Stimulated activated CD8-positive, alpha-beta memory T cell treated with anti-CD3 and anti-CD28 coated beads, Interleukin-4, amount 100 ng/mL, for 1 hour (primary cell): ENCODE results near the gene TBC1D8.

ENCODE experiments used
- DNase-seq, 2 donors: peaks; one replicate each; pipeline ENCODE4 v3.0.0-alpha.2; 2020; ENCODE audit warnings: low read depth in 2 of 2, low spot score in 1 of 2

The TBC1D8 gene

DNA sequence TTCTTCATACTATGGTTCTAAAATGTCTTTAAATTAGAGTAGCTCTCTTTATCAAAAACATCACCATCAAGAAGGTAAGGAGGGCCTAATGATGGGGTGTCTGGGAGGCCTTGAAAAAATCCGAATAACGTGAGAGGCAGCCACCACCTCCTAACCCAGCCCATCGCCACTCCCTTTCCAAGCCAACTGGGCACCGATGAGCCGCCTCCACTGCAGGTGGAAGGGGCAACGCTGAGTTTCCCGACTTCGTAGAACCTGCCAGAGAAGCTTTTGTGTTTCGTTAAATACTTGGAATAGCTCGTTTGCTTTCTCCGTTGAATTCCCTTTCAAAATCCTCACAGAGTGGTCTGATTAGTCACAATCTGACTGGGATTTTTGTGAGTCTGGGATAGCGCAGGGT is 171.1 kb downstream of the TBC1D8 start:
- DNase-seq, result no peak

DNA sequence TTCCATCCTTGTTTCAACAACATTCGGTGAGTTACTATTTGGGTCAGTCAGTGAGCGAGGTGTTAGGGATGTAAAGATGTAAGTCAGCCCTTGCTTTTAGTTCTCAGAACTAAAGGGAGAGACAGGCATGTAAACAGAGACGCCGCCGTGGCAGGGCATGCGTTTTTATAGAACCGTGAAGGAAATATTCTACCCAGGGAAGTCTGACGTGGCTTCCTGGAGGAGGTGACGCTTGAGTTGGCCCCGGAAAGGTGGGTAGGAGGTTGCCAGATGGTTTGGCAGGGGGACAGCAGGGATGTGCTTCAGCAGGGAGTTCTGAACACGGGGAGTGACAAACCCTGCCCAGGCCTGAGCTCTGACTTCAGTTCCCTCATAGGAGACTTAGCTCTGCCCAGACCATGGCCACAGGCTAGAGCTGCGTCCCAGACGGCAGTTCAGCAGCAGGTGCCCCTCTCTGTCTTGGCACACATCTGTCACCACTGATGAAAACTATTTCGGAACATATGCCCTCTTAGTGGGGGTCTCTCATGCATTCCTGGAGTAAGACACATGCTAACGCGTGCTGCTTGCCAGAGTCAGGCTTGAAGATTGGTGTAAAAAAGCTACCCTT is 172.5 kb downstream of the TBC1D8 start:
- DNase-seq, result no peak

DNA sequence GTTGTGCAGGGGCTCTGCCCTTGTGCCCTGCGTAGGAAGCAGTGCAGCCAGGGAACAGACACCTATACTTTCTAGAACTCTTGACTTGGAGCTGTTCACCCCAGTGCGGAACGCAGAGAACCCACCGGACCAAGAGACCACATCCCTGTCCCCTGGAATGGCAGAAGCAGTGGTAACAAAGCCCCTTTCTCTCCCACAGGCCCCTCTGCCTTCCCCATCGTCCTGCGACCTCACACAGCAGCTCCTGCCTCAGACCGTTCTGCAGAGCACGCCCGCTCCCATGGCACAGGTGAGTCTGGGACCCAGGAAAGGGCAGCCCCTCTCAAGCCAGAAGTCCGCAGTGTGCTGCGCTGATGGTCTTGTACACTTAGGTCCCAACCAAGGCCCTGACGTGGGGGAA is 173.7 kb downstream of the TBC1D8 start:
- DNase-seq, result no peak

DNA sequence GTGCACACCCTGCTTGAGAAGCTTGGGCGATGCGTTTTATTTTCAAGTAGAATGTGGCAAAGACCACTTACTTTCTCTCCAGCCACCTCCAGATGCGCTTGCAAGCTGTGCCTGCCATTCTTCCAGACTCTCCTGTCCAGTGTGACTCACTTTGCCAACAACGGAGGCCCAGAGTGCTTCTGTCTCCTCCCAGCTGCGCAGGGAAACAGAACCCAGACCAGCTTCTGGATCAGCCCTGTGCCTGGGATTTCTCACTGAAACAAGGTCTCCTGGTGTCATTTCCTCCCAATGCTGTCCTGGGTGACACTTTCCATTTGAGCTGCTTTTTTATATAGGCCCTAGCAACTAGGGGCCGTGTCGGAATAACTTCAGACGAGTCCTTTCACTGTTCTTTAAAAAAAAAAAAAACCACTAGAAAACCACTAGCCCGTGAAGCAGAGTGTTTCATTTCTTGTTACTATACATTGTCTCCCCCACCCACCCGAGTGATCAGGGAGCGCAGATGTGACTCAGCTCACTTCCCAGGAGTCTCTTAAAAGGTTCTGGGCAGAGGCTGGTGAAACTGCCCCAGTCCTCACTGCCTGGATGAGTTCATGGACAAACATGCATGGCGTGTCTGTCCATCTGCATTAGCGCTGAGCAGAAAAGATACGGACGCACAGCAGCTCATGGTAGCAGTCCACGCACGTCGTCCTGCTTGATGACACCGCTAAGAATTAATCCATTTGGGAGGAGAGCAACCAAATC is 174.4 kb downstream of the TBC1D8 start:
- DNase-seq, result no peak

DNA sequence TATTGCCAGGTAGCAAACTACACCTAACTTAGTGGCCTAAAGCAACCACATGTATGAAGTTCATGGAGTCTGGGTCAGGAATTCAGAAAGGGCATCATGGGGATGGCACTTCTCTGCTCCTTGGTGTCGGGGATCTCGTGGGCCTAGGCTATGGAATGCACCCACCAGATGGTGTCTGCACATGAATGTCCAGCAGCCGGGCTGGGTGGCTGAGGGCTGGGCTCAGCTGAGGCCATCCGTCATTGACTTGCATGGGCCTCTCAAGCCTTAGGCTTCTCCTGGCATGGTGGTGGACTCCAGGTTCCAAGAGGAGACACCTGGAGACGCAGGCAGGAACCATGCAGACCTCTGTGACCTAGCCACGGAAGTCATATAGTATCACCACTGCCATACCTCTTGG is 175.1 kb downstream of the TBC1D8 start:
- DNase-seq, result no peak

DNA sequence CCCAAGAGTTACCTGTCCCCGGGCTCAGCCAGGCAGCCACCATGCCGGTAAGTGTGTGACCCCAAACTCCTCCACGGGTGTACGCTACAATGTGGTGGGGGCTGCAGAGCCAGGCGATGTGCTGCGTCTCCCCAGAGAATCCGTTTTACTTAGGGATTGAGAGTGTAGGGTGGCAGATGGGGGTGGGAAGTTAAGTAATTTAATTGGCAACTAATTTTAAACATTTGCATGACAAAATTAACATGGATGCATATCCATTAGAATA is 175.7 kb downstream of the TBC1D8 start:
- DNase-seq, result no peak

DNA sequence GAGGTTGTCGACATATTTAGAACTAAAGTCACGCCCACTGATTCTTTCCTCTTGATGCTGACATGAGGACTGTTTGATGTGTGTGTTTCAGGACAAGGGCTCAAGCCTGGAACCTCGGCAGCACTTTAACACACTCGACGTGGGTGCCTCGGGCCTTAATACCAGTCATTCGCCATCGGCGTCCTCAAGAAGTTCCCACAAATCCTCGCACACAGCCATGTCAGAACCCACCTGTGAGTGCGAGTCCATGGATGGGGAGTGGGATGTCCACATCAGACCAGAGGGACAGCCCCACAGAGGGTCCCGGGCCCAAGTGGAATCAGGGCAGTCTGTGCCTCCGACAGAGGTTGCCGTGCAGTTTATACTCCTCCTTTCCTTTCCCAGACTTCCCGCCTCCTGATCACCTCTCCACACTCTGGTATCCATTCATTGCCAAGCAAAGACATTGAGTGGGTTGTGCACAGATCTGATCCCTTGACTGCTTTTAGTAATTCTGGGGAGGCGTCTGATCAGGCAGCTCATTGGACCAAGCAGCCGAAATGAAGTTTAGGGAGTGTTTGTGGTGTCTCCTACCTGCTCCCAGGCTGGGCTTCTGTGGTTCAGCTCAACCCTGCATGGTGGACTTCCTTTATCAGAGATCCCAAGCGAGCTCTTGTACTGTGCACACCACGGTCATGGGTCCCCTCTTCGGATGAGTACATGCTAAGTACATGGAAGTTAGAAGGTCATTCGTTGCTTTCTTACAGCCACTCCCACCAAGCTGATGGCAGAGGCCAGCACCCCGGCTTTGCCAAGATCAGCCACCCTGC is 176.3 kb downstream of the TBC1D8 start:
- no peak for DNase-seq

DNA sequence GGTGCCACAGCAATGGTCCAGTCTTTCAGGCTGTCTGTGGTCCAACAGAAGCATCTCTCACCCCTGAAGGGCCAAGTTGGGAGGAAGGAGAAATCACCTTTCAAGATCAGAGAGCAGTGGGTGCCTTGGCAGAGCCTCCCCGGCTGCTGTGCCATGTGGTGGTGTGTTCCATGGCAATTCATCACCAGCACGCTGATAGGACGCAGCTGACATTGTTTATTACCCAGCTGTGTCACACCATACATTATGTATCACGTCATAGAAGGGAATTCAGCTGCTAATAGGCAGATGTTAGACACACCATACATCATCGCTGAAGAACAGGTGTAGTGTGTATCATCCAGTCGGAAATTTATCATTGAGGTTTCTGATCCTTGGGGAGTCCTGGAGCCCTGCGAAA is 178.7 kb downstream of the TBC1D8 start:
- DNase-seq, result no peak

DNA sequence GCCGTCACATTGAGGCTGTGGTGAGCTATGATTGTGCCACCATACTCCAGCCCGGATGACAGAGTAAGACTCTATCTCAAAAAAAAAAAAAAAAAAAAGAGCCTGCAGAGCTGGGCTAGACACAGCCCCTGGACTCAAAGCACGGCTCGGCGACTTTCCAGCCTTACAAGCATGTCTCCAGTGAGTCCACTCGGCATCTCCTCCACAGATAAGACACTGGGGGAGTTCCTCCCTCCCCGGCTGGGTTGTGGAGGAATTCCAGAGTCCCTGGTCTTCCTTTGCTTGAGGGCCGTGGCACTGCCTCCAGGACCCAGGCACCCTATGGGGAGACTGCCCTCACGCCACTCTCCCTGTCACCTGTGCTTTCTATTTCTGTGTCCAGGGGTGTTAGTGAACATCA is 180.0 kb downstream of the TBC1D8 start:
- no peak for DNase-seq

DNA sequence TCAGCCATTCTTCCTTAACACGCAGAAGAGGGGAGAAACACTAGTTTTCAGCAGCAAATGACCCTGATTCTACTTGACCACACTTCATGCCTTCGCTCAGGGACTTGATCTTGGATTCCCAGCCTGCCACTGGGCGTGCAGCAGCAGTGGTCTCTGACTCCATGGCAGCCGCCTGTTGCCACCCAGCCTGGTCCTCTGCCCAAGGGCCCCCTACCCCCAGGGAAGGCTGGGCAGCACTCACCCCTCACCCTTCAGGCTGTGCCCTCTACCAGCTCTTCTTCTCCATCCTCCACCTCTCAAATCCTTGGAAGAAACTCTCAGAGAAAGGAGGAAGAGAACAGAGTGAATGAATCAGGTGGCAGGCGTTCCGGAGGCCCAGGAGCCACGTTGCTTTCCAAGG is 181.2 kb downstream of the TBC1D8 start:
- no peak for DNase-seq

DNA sequence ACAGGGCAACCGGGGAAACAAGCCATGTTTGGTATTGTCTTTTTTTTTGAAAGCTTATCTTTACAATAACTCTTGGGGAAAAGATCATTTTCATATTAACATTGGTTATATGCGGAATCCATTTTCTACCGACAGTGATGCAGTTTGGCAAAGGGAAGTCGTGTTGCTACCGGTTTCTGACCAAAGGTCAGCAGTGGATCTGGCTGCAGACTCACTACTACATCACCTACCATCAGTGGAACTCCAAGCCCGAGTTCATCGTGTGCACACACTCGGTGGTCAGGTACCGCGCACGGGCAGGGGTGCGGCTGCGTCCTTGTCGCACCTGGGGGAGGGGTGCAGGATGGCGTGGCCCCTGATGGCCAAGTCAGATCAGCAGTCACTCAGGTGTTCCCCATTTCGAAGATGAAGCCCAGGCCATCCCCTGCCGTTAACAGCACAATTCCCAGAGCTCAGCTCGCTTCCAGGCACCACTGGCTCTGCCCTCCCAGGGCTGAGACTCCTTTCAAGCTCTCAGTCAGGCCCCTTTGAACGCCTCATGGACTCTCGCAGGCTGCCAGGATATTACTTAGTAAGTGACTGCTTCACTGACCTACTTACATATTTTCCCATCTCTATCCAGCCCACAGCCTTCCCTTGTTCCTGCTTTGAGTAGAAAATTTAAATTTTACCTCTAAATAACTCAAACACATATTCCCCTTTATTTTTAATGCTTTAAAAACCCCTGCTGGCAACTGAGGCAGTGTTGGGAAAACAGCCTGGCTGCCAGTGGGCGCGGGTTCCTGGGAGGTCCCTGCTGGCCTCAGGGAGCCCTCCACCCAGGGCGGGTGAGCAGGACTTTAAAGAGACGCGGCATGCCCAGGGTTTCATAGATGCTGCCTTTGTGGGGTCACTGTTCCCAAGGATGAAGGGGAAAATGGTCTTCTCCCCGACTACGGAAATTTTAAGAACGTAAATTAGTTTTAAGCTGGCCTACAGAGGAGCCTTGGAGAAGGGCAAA is 182.7 kb downstream of the TBC1D8 start:
- DNase-seq, result no peak

DNA sequence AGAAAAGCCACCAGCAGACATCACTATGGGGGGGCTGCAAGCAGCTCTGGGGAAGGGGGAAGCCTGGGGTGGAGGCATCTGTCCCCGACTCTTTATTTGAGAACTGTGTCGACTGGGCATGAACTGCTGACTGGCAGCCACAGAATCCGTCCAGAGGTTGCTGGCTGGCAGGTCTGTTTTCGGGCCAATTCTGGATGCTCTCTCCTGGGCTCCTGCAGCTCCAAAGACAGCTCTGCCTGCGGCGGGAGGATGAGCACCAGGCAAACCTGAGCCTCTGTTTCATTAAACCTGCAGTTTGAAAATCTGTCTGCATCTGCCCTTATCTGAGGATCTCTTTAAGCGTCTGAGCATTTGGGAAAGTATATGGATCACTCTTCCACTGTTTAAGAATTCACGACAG is 183.5 kb downstream of the TBC1D8 start:
- no peak for DNase-seq

DNA sequence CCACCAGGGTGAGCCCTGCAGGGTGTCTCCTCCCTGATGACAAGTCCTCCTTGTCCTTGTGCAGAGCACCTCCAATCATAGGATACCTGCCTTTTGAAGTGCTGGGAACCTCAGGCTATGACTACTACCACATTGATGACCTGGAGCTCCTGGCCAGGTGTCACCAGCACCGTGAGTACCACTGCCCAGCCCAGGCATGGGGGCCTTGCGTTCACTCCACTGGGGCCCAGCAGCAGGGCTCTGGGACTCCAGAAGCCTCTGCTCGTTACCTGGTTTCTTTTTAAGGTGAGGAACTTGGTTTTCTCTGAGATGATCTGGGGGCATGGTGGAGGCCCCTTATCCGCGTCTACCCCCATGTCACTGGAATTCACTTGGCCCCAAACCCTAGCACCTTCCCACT is 185.6 kb downstream of the TBC1D8 start:
- no peak for DNase-seq

DNA sequence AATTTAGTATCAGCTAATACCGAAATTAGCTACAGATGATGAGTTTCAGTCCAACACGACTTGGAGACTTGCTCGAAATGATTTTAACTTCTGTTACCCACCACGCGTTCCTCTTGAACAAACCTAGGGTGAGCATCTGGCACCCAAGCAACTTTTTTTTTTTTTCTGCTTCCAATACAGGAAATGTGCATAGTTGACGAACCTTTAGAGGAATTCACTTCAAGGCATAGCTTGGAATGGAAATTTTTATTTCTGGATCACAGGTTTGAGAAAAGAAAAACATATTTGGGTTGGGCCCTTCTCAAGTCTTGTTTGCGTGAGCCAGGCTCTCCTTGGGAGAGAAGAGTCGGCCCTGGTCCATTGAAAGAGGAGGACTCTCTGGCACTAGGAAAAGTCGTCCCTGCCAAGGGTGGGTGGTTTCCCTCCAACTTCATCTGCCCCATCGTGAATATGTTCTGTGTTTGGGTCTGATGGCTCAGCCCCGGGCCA is 186.5 kb downstream of the TBC1D8 start:
- DNase-seq, result no peak

DNA sequence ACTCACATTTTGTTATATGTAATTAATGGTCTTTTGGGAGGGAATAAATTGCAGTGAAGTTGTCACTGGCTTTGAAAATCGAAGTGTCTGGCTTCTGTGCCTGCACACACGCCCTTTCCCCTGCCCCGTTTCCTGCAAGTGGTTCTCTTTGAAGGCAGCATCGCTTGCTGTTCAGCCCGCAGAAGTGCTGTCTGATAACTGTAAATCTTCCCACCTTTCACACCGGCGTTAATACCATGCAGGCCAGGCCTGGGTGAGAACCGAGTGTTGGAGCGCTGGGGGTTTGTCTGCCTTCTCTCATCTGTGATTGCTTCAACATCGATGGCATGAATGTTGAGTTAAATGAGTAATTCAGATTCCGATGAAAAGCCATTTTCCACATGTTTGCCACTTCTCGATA is 187.0 kb downstream of the TBC1D8 start:
- DNase-seq, result no peak

DNA sequence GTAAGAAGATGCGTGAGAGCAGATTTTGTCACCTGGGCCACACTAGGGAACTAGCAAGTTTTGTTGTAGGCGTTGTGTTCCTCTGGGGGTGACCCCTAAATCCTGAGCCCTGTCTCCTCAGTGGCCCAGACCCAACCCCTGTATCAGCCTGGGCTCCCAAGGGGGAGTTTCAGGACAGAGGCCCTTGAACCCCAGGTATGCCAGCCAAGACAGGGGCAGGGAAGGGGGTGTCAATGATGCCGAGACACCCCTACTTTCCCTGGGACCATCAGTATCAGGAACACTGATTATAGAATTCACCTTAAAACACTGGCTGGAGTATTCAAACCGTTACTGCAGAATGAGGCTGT is 188.2 kb downstream of the TBC1D8 start:
- DNase-seq, result no peak

DNA sequence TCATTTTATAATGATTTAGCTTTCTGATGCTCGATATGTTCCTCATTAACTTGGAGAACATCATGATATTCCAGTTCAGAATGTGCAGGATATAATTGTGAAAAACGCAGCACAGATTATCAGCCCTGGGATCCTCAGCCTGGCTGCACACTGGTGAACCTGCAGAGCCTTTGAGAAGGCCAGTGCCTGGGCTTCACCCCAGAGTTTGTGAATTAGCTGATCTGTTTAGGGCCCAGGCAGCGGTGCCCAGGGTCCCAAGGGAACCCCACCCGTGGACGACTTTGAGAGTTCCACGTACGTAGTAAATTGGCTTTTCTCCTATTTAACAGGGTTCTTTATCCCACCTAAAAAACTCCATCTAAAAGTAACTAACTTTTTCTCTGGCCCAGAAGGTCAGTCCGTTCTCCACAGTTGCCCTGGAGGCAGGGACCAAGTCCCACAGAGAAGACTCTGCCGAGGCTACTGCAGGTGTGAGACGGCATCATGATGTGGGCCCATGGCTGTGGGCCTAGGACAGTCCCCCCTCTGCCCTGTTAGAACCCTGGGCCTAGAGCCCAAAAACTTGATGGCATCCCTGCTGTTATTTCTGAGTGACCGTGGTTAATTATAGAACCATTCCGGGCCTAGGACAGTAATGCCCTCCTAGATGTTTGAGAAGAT is 188.7 kb downstream of the TBC1D8 start:
- DNase-seq, result no peak

DNA sequence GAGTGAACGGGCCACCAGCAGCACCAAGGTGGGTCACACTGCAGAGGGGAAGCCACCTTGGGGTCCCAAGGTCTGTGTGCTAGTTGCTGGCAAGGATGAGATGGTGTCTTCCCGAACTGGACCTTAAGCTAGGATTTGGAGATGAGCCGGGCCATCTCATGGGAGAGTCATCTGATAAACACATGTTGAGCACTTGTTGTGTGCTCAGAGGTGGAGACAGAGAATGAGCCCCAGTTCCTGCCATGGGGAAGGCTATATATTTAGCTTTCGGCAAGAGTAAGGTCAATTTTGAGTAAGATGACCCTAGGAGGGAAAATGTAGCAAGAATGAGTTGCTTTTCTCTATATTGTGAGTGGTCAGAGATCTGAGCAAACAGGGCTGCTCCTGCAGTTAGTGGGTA is 190.5 kb downstream of the TBC1D8 start:
- no peak for DNase-seq

DNA sequence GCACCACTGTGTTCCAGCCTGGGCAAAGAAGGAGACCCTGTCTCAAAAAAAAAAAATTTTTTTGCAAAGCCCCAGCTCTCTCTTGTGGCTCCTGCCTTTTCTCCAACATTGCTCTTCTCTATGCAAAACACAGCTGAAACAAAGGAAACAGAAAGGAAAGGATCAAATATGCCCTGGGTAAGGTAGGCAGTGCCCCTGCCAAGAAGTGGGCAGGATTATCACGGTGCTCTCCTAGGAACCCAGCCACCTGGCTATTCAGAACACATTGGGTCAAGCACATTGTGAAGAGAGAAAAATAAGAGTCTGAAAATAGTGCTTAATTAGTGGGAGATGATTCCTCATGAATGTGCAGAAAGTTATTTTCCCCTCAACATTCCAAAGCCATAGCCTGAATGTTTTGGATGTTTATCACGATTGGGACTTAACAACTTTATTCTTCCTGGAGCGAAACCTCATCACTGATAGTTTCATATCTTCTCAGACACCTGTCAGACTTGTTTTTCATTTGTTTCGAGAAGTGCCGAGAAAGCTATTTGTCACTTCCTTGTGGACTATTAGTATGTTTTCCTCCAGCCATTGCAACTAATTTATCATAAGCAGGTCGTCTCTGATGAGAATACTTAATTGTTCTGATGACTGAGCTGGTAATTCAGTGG is 191.8 kb downstream of the TBC1D8 start:
- DNase-seq, result no peak

DNA sequence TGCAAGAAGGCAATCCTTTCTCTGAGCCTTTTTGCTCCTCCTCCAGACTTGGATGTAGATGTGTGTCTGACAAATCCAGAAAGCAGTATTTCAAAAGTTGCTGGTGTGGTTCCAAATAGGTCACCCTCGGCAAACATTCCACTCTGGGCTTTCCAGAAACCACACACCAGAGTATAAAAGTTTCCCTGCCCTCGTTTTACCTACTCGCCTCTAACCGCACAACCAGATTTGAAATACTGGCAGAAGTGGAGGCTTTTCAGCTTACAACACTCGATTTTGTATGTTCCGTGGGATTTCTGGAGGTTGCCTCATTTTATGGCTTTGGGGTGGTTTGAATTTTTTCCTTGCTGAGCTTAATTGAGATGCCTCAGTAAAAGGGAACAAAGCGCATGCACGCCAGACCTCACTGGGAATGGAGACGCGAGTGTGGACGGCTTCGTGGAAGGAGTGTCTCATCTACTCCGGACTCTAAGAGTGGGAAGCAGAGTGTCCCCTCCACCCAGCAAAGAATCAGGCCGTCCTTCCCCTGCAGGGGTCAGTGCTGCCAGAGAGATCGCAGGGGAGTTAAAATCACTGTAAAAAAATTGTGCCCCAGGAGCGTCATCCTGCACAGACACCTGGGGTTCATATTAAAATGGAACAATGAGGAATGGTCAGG is 193.1 kb downstream of the TBC1D8 start:
- no peak for DNase-seq
